Measurements from ENCODE around the gene BCL3. TPM values are rescaled to one million over a fixed set of nuclear protein-coding genes. Genes with fewer than 3 reads are reported as not detected.

BCL3 gene
- total and polyA plus RNA-seq, 4 donors, result 17.6 to 233 (median 63.8) TPM

DNA sequence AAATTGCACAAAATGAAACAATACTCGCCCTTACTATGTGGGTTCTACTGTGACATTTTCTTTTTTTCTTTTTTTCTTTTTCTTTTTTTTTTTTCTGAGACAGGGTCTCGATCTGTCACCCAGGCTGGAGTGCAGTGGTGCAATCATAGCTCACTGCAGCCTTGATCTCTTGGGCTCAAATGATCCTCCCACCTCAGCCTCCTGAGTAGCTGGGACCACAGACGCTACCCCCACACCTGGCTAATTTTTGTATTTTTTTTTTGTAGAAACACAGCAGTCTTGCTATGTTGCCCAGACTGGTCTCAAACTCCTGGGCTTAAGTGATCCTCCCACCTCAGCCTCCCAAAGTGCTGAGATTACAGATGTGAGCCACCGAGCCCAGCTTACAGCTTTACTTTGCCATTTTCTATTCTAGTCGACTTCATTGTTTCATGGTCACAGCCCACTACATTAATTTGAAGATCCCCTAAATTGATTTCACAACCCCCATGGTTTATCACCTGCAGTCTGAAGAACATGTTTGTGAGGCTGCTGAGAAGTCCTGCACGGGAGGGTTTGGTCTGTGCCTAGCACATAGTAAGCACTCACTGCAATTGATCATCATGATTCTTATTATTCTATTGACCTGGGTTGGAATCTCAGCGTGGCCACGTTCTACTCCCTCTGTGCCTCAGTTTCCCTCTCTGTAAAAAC, 3.8 kb downstream of the BCL3 start:
- DNase-seq, result no peak
- TF ChIP-seq CTCF (IDR thresholded peaks at IDR 0.05; ENCODE audit: control extremely low read depth, extremely low read depth), result no peak
- H3K4me1 ChIP-seq (ENCODE audit: control insufficient read depth in 5 of 5, insufficient read depth in 5 of 5, low read length in 5 of 5), result peaks cover 15 to 44% (median 28%) of the 10 kb centered on the region in 5 donors
- H3K9me3 ChIP-seq (ENCODE audit: control insufficient read depth in 4 of 4, insufficient read depth in 3 of 4, low read length in 3 of 4), result no peaks in the 10 kb centered on the region
- H3K27ac ChIP-seq (ENCODE audit: low read depth in 1 of 2, low read length in 1 of 2), result peak overlapping the region in 1 of 2 donors; percentile 69
- 55 to 57% methylated on average over 8 of the region's 8 CpGs for WGBS, 2 donors
- no peaks in the 10 kb centered on the region for H3K27me3 ChIP-seq (ENCODE audit: control insufficient read depth in 3 of 3, insufficient read depth in 3 of 3, low read length in 2 of 3)
- peaks cover 0 to 18% (median 1%) of the 10 kb centered on the region in 4 donors for H3K36me3 ChIP-seq (ENCODE audit: control insufficient read depth in 4 of 4, insufficient read depth in 4 of 4, low read length in 4 of 4)
- peak overlapping the region; percentile 6 for H3K4me3 ChIP-seq
- ATAC-seq (ENCODE audit: insufficient read depth, low FRiP score), result no peak
- no peak overlapping the region for H3K9ac ChIP-seq (ENCODE audit: insufficient read depth in 1 of 2, low read length in 2 of 2)

DNA sequence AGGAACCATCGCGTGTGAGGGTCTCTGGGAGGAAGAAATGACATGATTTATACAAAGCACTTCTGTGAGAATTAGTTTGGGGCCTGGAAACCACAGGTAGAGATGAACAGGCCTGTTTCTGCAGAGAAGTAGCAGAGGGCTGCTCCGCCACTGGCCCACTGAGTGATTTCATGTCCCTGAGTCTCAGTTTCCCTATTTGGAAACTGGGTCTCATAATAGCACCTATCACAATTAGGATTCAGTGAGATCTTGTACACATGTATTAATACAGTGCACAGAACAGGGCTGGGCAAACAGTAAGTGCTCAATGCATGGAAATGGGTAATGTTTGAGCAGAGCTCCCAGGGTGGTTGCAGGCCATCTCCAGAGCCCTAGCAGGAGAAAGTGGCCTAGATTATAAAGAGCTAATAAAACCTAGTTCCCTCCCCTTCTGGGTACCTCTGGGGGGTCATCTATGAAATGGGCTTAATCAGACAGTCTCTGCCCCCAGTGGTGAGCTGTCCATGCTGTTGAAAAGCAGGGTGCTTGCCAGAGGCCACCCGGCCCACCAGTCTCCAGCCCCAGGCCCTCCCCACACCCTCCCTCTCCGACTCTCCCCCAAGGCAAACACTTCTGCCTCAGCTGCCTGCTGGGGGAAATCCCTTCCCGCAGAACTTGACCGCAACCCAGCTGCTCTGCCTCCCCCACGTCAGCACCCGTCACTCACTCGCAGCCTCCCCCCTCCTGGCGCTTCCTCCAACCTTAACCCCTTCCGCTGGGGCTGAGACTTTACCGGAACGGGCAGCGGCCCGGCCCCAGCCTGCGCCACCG, 4.5 kb downstream of the BCL3 start:
- WGBS, 2 donors, result 9 to 10% methylated on average over 18 of the region's 18 CpGs
- Histone ChIP-seq H3K9me3 (ENCODE audit: control insufficient read depth in 4 of 4, insufficient read depth in 3 of 4, low read length in 3 of 4) (no peaks in the 10 kb centered on the region), H3K4me3 (peak overlapping the region; percentile 6), H3K9ac (ENCODE audit: insufficient read depth in 1 of 2, low read length in 2 of 2) (peak overlapping the region in 1 of 2 donors; percentile 26), H3K36me3 (ENCODE audit: control insufficient read depth in 4 of 4, insufficient read depth in 4 of 4, low read length in 4 of 4) (peaks cover 0 to 25% (median 1%) of the 10 kb centered on the region in 4 donors), H3K4me1 (ENCODE audit: control insufficient read depth in 5 of 5, insufficient read depth in 5 of 5, low read length in 5 of 5) (peaks cover 10 to 43% (median 28%) of the 10 kb centered on the region in 5 donors), H3K27ac (ENCODE audit: low read depth in 1 of 2, low read length in 1 of 2) (peak overlapping the region; percentile 87 to 98), H3K27me3 (ENCODE audit: control insufficient read depth in 3 of 3, insufficient read depth in 3 of 3, low read length in 2 of 3) (no peaks in the 10 kb centered on the region)
- DNase-seq (peak; percentile 89 to 94 (median 93)), ATAC-seq (ENCODE audit: insufficient read depth, low FRiP score) (peak; percentile 66)
- TF ChIP-seq CTCF (IDR thresholded peaks at IDR 0.05; ENCODE audit: control extremely low read depth, extremely low read depth), result no peak

- Histone ChIP-seq H3K27ac (ENCODE audit: low read depth in 1 of 2, low read length in 1 of 2) (peak overlapping the region; percentile 87 to 98), H3K27me3 (ENCODE audit: control insufficient read depth in 3 of 3, insufficient read depth in 3 of 3, low read length in 2 of 3) (no peaks in the 10 kb centered on the region), H3K4me1 (ENCODE audit: control insufficient read depth in 5 of 5, insufficient read depth in 5 of 5, low read length in 5 of 5) (peaks cover 14 to 46% (median 28%) of the 10 kb centered on the region in 5 donors), H3K36me3 (ENCODE audit: control insufficient read depth in 4 of 4, insufficient read depth in 4 of 4, low read length in 4 of 4) (peaks cover 0 to 31% (median 4%) of the 10 kb centered on the region in 4 donors), H3K4me3 (peak overlapping the region; percentile 27), H3K9ac (ENCODE audit: insufficient read depth in 1 of 2, low read length in 2 of 2) (peak overlapping the region in 1 of 2 donors; percentile 47), H3K9me3 (ENCODE audit: control insufficient read depth in 4 of 4, insufficient read depth in 3 of 4, low read length in 3 of 4) (no peaks in the 10 kb centered on the region)
- no peak for ATAC-seq (ENCODE audit: insufficient read depth, low FRiP score)
- WGBS, 2 donors, result 1 to 2% methylated on average over 10 to 11 of the region's 11 CpGs
- DNase-seq, result no peak
- TF ChIP-seq CTCF (IDR thresholded peaks at IDR 0.05; ENCODE audit: control extremely low read depth, extremely low read depth), result no peak
Measured at GRCh38 chr19:44753626-44753931, 5.1 kb downstream of the BCL3 start.
